Measurements from ENCODE around the gene PIGO.

Gene PIGO

DNA sequence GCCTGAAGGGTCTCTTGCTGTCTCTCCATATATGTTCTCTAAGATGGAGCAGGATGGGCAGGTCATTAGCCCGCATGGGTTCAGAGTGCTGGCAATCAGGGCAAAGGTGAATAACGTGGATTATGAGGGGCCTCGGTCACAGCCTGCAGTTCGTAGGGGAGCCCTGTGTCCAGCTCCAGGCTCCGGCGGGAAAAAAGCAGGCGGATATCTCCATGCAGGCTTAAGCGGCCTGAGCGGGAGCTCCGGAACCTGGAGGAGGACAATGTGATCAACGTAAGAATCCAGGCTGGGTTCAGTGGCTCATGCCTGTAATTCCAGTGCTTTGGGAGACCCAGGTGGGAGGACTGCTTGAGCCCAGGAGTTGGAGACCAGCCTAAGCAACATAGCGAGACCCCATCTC is 8.7 kb upstream of the PIGO start:
- peaks cover 23% of the 10 kb centered on the region for H3K79me2 ChIP-seq (ENCODE audit: low read length)
- H3K27ac ChIP-seq (ENCODE audit: low read length): no peak overlapping the region
- no peaks in the 10 kb centered on the region for H3K9me3 ChIP-seq (replicated peaks; ENCODE audit: insufficient read depth, low read length)
- no peak for DNase-seq
- peaks cover 10% of the 10 kb centered on the region; the same call in 1 of the 2 replicates for H3F3A ChIP-seq (ENCODE audit: insufficient read depth, low read length)
- no peak overlapping the region for H2AFZ ChIP-seq (ENCODE audit: low read length)
- TF ChIP-seq EZH2phosphoT487 (IDR thresholded peaks at IDR 0.05; ENCODE audit: low read length): no peak
- TF ChIP-seq, protein P1, sequence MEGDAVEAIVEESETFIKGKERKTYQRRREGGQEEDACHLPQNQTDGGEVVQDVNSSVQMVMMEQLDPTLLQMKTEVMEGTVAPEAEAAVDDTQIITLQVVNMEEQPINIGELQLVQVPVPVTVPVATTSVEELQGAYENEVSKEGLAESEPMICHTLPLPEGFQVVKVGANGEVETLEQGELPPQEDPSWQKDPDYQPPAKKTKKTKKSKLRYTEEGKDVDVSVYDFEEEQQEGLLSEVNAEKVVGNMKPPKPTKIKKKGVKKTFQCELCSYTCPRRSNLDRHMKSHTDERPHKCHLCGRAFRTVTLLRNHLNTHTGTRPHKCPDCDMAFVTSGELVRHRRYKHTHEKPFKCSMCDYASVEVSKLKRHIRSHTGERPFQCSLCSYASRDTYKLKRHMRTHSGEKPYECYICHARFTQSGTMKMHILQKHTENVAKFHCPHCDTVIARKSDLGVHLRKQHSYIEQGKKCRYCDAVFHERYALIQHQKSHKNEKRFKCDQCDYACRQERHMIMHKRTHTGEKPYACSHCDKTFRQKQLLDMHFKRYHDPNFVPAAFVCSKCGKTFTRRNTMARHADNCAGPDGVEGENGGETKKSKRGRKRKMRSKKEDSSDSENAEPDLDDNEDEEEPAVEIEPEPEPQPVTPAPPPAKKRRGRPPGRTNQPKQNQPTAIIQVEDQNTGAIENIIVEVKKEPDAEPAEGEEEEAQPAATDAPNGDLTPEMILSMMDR (IDR thresholded peaks at IDR 0.05; ENCODE audit: low read length): no peak
- no peak for TF ChIP-seq EZH2 (optimal IDR thresholded peaks at IDR 0.05; ENCODE audit: low read depth, low read length)
- peaks cover 11% of the 10 kb centered on the region for H3K4me1 ChIP-seq (ENCODE audit: low read length)
- no peak overlapping the region for H3K4me3 ChIP-seq (ENCODE audit: low read length)
- H3K9me2 ChIP-seq (replicated peaks; ENCODE audit: insufficient read depth, low read length): no peaks in the 10 kb centered on the region
- no peaks in the 10 kb centered on the region for H4K20me1 ChIP-seq (ENCODE audit: insufficient read depth, low read length)
- 0 out of 2 replicates have a peak, but pooled peaks cover 4% of the 10 kb centered on the region for H3K36me3 ChIP-seq (replicated peaks; ENCODE audit: insufficient read depth, low read length)
- H3K27me3 ChIP-seq (replicated peaks; ENCODE audit: insufficient read depth, low read length): no peaks in the 10 kb centered on the region
- H3K4me2 ChIP-seq (ENCODE audit: low read depth, low read length): no peak overlapping the region
- H3K9ac ChIP-seq (ENCODE audit: low read length): no peak overlapping the region

DNA sequence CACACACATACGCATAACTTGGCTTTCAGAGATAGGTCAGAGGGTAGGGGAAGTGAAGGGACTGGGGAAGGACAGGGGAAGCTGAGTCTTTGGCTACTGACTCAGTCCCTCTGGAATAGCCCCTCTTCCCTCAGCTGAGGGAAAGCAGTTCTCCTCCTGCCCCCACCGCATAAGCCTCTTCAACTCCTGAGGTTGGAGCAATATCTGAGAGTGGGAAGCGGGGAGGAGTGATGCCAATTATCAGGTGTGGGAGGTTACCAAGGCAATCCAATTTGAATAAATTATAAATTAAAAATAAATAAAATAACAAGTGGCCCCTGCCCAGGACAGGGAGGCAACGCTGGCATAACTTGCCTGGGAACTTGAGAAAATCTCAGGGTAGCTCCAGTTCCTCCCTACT is 8.2 kb upstream of the PIGO start:
- Histone ChIP-seq H3K27me3 (replicated peaks; ENCODE audit: insufficient read depth, low read length) (no peaks in the 10 kb centered on the region), H3F3A (ENCODE audit: insufficient read depth, low read length) (peaks cover 10% of the 10 kb centered on the region; the same call in 1 of the 2 replicates), H3K4me3 (ENCODE audit: low read length) (no peak overlapping the region), H3K9me2 (replicated peaks; ENCODE audit: insufficient read depth, low read length) (no peaks in the 10 kb centered on the region), H3K27ac (ENCODE audit: low read length) (peak overlapping the region; percentile 83; the same call in 1 of the 2 replicates), H4K20me1 (ENCODE audit: insufficient read depth, low read length) (no peaks in the 10 kb centered on the region), H3K4me2 (ENCODE audit: low read depth, low read length) (no peak overlapping the region), H3K9ac (ENCODE audit: low read length) (no peak overlapping the region), H3K79me2 (ENCODE audit: low read length) (peaks cover 23% of the 10 kb centered on the region), H3K9me3 (replicated peaks; ENCODE audit: insufficient read depth, low read length) (no peaks in the 10 kb centered on the region), H3K4me1 (ENCODE audit: low read length) (peaks cover 11% of the 10 kb centered on the region), H3K36me3 (replicated peaks; ENCODE audit: insufficient read depth, low read length) (0 out of 2 replicates have a peak, but pooled peaks cover 4% of the 10 kb centered on the region), H2AFZ (ENCODE audit: low read length) (no peak overlapping the region)
- no peak for DNase-seq
- TF ChIP-seq EZH2 (optimal IDR thresholded peaks at IDR 0.05; ENCODE audit: low read depth, low read length): no peak
- TF ChIP-seq EZH2phosphoT487 (IDR thresholded peaks at IDR 0.05; ENCODE audit: low read length): no peak
- TF ChIP-seq, protein P1 (IDR thresholded peaks at IDR 0.05; ENCODE audit: low read length): no peak

DNA sequence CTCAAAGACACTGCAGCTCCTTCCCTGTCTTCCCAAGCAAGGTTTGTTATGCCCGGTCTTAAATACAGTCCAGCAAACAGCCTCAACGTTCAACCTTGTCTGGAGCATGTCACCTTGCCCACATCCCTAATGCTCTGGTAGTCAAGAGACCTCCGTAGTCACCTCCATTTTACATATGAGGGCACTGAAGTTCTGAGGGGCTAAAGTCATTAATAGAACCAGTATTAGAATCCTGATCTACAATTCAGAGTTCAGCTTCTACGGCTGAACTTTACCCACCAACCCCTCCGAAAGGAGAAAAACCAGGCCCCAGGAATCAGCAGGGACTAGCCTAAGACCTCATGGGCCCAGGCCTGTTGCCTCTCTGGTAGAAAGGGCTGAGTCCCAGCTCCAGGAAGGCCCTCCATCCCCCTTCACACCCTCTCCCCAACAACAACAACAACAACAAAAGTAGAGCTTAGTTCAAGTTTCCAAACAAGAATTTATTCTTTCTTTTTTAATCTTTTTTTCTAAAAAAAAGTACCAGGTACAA is 7.3 kb upstream of the PIGO start:
- no peak for DNase-seq
- no peaks in the 10 kb centered on the region for H3K27me3 ChIP-seq (replicated peaks; ENCODE audit: insufficient read depth, low read length)
- peak overlapping the region; percentile 83 for H3K27ac ChIP-seq (ENCODE audit: low read length)
- H3K9me2 ChIP-seq (replicated peaks; ENCODE audit: insufficient read depth, low read length): no peaks in the 10 kb centered on the region
- peak overlapping the region; percentile 93 for H3K9ac ChIP-seq (ENCODE audit: low read length)
- no peaks in the 10 kb centered on the region for H4K20me1 ChIP-seq (ENCODE audit: insufficient read depth, low read length)
- H2AFZ ChIP-seq (ENCODE audit: low read length): peak overlapping the region; percentile 69
- peak overlapping the region; percentile 82 for H3K4me2 ChIP-seq (ENCODE audit: low read depth, low read length)
- H3F3A ChIP-seq (ENCODE audit: insufficient read depth, low read length): peaks cover 10% of the 10 kb centered on the region; the same call in 1 of the 2 replicates
- H3K4me1 ChIP-seq (ENCODE audit: low read length): peaks cover 11% of the 10 kb centered on the region
- H3K4me3 ChIP-seq (ENCODE audit: low read length): peak overlapping the region; percentile 86
- no peaks in the 10 kb centered on the region for H3K9me3 ChIP-seq (replicated peaks; ENCODE audit: insufficient read depth, low read length)
- H3K79me2 ChIP-seq (ENCODE audit: low read length): peaks cover 23% of the 10 kb centered on the region
- H3K36me3 ChIP-seq (replicated peaks; ENCODE audit: insufficient read depth, low read length): 0 out of 2 replicates have a peak, but pooled peaks cover 4% of the 10 kb centered on the region
- TF ChIP-seq EZH2phosphoT487 (IDR thresholded peaks at IDR 0.05; ENCODE audit: low read length): no peak
- TF ChIP-seq EZH2 (optimal IDR thresholded peaks at IDR 0.05; ENCODE audit: low read depth, low read length): no peak
- TF ChIP-seq, protein P1 (IDR thresholded peaks at IDR 0.05; ENCODE audit: low read length): no peak

Measured in MM.1S (cell line).